Measurements from ENCODE around the gene YARS2. TPM values are rescaled to one million over a fixed set of nuclear protein-coding genes. Genes with fewer than 3 reads are reported as not detected.

The YARS2 gene
- total and polyA plus RNA-seq, 2 of the 13 experiments (the other 11 are each of a cell fraction or from before 2014, with no cell fraction given) = 17.9 to 39.6 TPM

DNA sequence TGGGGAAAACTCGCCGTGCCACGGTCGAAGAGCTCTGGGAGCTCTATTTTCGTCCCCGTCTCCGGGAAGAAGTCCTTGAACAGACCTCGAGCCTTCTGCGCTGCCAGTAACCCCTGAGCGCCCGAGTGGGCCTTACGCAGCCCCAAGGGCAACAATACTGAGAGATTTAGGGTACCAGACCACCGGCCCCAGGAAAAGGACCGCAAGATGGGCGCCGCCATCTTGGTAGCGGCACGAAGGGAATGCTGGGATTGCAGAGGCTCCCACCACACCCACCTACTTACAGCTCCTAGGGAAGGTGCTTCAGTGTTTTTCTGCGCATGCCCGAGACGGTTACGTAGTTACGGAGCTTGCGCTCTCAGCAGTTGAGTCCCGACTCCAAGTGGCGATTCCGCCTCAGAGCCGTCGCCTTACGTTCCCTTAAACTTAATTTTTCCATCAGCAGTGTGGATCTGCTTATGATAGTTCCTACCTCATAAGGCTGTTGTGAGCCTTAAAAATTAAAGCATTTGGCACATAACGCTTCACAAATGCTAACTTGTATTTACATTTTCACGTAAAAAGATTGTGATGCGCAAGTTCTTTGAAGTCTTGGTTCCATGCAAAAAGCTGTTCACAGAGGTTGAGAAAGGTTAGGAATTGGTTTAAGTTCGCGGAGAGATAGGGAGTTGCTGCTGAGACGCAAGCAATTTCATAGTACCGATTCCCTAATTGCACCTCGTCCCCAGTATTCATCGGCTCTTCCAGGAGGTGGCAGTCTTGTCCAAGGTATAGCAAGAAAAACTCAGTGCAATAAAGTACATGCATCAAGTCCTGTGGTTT lies at the start of gene YARS2 (continued):
- TF ChIP-seq, protein P1, sequence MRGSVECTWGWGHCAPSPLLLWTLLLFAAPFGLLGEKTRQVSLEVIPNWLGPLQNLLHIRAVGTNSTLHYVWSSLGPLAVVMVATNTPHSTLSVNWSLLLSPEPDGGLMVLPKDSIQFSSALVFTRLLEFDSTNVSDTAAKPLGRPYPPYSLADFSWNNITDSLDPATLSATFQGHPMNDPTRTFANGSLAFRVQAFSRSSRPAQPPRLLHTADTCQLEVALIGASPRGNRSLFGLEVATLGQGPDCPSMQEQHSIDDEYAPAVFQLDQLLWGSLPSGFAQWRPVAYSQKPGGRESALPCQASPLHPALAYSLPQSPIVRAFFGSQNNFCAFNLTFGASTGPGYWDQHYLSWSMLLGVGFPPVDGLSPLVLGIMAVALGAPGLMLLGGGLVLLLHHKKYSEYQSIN (CRISPR knock-in tag; IDR thresholded peaks at IDR 0.05; ENCODE audit: borderline replicate concordance) = no peak
- TF ChIP-seq ZNF143 (CRISPR knock-in tag; IDR thresholded peaks at IDR 0.05) (peak; percentile 91), ZNF451 (CRISPR knock-in tag; IDR thresholded peaks at IDR 0.05) (no peak), SPEN (CRISPR knock-in tag; IDR thresholded peaks at IDR 0.05; ENCODE audit: low read depth) (0 out of 2 replicates have a peak, but pooled peaks have one; percentile 6), SRSF9 (IDR thresholded peaks at IDR 0.05; ENCODE audit: borderline replicate concordance, insufficient read depth, low read depth, low read length, poor library complexity, severe bottlenecking) (no peak), ATRX (CRISPR knock-in tag; IDR thresholded peaks at IDR 0.05; ENCODE audit: borderline replicate concordance) (no peak), SP140L (CRISPR knock-in tag; IDR thresholded peaks at IDR 0.05; ENCODE audit: borderline replicate concordance) (peak; percentile 83; the same call in 1 of the 2 replicates), ZNF292 (CRISPR knock-in tag; IDR thresholded peaks at IDR 0.05; ENCODE audit: borderline replicate concordance, low read depth) (no peak), REPIN1 (CRISPR knock-in tag; IDR thresholded peaks at IDR 0.05; ENCODE audit: borderline replicate concordance, low read depth) (no peak; the same call in 1 of the 2 replicates), NFE2 (CRISPR knock-in tag; IDR thresholded peaks at IDR 0.05) (no peak), ZEB1 (IDR thresholded peaks at IDR 0.05; ENCODE audit: insufficient replicate concordance, low read depth) (no peak), ZNF256 (CRISPR knock-in tag; conservative IDR thresholded peaks at IDR 0.05) (no peak), MEF2D (CRISPR knock-in tag; IDR thresholded peaks at IDR 0.05) (no peak), ZFP90 (CRISPR knock-in tag; IDR thresholded peaks at IDR 0.05; ENCODE audit: borderline replicate concordance) (no peak; the same call in 1 of the 2 replicates), ZNF790 (CRISPR knock-in tag; IDR thresholded peaks at IDR 0.05; ENCODE audit: borderline replicate concordance) (no peak), RFX1 (IDR thresholded peaks at IDR 0.05) (no peak), ZNF629 (CRISPR knock-in tag; conservative IDR thresholded peaks at IDR 0.05) (no peak), CREB1 (IDR thresholded peaks at IDR 0.05) (no peak), CREB1 (CRISPR knock-in tag; IDR thresholded peaks at IDR 0.05) (peak; percentile 83), NFIB (CRISPR knock-in tag; IDR thresholded peaks at IDR 0.05; ENCODE audit: borderline replicate concordance) (no peak), MATR3 (CRISPR knock-in tag; IDR thresholded peaks at IDR 0.05) (no peak), KAT7 (CRISPR knock-in tag; IDR thresholded peaks at IDR 0.05; ENCODE audit: borderline replicate concordance) (no peak), U2AF1 (optimal IDR thresholded peaks at IDR 0.05; ENCODE audit: low read depth, low read length) (peak; percentile 92), SNAI1 (CRISPR knock-in tag; IDR thresholded peaks at IDR 0.05; ENCODE audit: borderline replicate concordance) (0 out of 2 replicates have a peak, but pooled peaks have one; percentile 53), YEATS4 (CRISPR knock-in tag; IDR thresholded peaks at IDR 0.05; ENCODE audit: borderline replicate concordance) (peak; percentile 89)
- TF ChIP-seq, protein P2, sequence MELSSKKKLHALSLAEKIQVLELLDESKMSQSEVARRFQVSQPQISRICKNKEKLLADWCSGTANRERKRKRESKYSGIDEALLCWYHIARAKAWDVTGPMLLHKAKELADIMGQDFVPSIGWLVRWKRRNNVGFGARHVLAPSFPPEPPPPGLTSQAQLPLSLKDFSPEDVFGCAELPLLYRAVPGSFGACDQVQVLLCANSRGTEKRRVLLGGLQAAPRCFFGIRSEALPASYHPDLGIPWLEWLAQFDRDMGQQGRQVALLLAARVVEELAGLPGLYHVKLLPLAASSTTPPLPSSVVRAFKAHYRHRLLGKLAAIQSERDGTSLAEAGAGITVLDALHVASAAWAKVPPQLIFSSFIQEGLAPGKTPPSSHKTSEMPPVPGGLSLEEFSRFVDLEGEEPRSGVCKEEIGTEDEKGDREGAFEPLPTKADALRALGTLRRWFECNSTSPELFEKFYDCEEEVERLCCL (CRISPR knock-in tag; IDR thresholded peaks at IDR 0.05; ENCODE audit: borderline replicate concordance) = peak; percentile 29; the same call in 1 of the 2 replicates
- TF ChIP-seq, protein P3, sequence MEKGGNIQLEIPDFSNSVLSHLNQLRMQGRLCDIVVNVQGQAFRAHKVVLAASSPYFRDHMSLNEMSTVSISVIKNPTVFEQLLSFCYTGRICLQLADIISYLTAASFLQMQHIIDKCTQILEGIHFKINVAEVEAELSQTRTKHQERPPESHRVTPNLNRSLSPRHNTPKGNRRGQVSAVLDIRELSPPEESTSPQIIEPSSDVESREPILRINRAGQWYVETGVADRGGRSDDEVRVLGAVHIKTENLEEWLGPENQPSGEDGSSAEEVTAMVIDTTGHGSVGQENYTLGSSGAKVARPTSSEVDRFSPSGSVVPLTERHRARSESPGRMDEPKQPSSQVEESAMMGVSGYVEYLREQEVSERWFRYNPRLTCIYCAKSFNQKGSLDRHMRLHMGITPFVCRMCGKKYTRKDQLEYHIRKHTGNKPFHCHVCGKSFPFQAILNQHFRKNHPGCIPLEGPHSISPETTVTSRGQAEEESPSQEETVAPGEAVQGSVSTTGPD (CRISPR knock-in tag; IDR thresholded peaks at IDR 0.05) = no peak

Measured in HepG2 (cell line).